ENCODE results near the gene THOP1. TPM values are rescaled to one million over a fixed set of nuclear protein-coding genes. Genes with fewer than 3 reads are reported as not detected.

The THOP1 gene
- polyA plus RNA-seq, 2 of the 4 experiments (the other 2 are of a cell fraction), result 43.5 to 90.5 TPM

GRCh38 chr19:2764945-2765344 lies 20.4 kb upstream of the THOP1 start:
- DNase-seq (ENCODE audit: low read depth in 1 of 2, low spot score in 1 of 2) (no peak), ATAC-seq (no peak), FAIRE-seq (no peak)
- ChIA-PET CTCF (interaction anchor here (1.5 to 1.7 kb wide), 2 partner anchors 9 to 15 kb away, joined by 3 to 5 read pairs; no protein-coding TSS in a partner anchor), POLR2A (no interaction called here)
- 95% methylated on average over 20 of the region's 21 CpGs for WGBS (ENCODE audit: missing lambda C conversion rate)
- TF ChIP-seq POLR2A (IDR thresholded peaks at IDR 0.05; ENCODE audit: low read length) (no peak), ZNF302 (CRISPR knock-in tag; IDR thresholded peaks at IDR 0.05) (no peak), FOSB (CRISPR knock-in tag; IDR thresholded peaks at IDR 0.05) (no peak), NFE2L2 (conservative IDR thresholded peaks at IDR 0.05; ENCODE audit: low read length) (no peak), MAZ (IDR thresholded peaks at IDR 0.05; ENCODE audit: borderline replicate concordance, low read depth, low read length) (no peak), HMGXB4 (CRISPR knock-in tag; IDR thresholded peaks at IDR 0.05; ENCODE audit: borderline replicate concordance) (no peak), NPAS2 (CRISPR knock-in tag; IDR thresholded peaks at IDR 0.05; ENCODE audit: borderline replicate concordance) (no peak), TFCP2L1 (CRISPR knock-in tag; IDR thresholded peaks at IDR 0.05) (no peak), SMC3 (IDR thresholded peaks at IDR 0.05) (no peak), RARB (CRISPR knock-in tag; IDR thresholded peaks at IDR 0.05) (no peak), PBX3 (IDR thresholded peaks at IDR 0.05) (no peak), RFX5 (IDR thresholded peaks at IDR 0.05) (no peak), ZC3H11A (IDR thresholded peaks at IDR 0.05) (no peak)
- no peaks in the 10 kb centered on the region for H3K9me3 ChIP-seq
- no peak overlapping the region for H3K4me2 ChIP-seq
- H3K4me1 ChIP-seq, result no peaks in the 10 kb centered on the region
- H3K27ac ChIP-seq, result no peak overlapping the region
- H3K4me3 ChIP-seq, result no peak overlapping the region

- CTCF ChIA-PET, result interaction anchor here (1.5 to 1.7 kb wide), 2 partner anchors 10 to 16 kb away, joined by 3 to 5 read pairs; no protein-coding TSS in a partner anchor
- 92% methylated on average over 15 of the region's 15 CpGs for WGBS (ENCODE audit: missing lambda C conversion rate)
- no peaks in the 10 kb centered on the region for H3K9me3 ChIP-seq
- H3K4me1 ChIP-seq, result no peaks in the 10 kb centered on the region
- ATAC-seq, result no peak
- POLR2A ChIA-PET, result no interaction called here
- no peak overlapping the region for H3K4me3 ChIP-seq
- no peak overlapping the region for H3K4me2 ChIP-seq
- no peak for FAIRE-seq
- no peak for DNase-seq (ENCODE audit: low read depth in 1 of 2, low spot score in 1 of 2)
- H3K27ac ChIP-seq, result no peak overlapping the region
- TF ChIP-seq RARB (CRISPR knock-in tag; IDR thresholded peaks at IDR 0.05) (no peak), ZFP36 (IDR thresholded peaks at IDR 0.05; ENCODE audit: borderline replicate concordance, partially characterized antibody) (no peak), ELK1 (IDR thresholded peaks at IDR 0.05; ENCODE audit: low read depth, low read length) (no peak), HDAC2 (IDR thresholded peaks at IDR 0.05) (no peak), TFCP2L1 (CRISPR knock-in tag; IDR thresholded peaks at IDR 0.05) (no peak), CHD2 (IDR thresholded peaks at IDR 0.05; ENCODE audit: low read length, partially characterized antibody) (no peak), RAD21 (conservative IDR thresholded peaks at IDR 0.05 in 1 of 2, IDR thresholded peaks at IDR 0.05 in 1 of 2) (no peak), HMGXB4 (CRISPR knock-in tag; IDR thresholded peaks at IDR 0.05; ENCODE audit: borderline replicate concordance) (no peak), PBX3 (IDR thresholded peaks at IDR 0.05) (no peak), GATA3 (IDR thresholded peaks at IDR 0.05; ENCODE audit: borderline replicate concordance) (no peak), EHMT2 (IDR thresholded peaks at IDR 0.05; ENCODE audit: low read depth) (no peak), MAX (IDR thresholded peaks at IDR 0.05) (no peak), HOXA7 (CRISPR knock-in tag; IDR thresholded peaks at IDR 0.05) (no peak), CTCF (IDR thresholded peaks at IDR 0.05) (no peak), JUNB (IDR thresholded peaks at IDR 0.05) (no peak), HES2 (IDR thresholded peaks at IDR 0.05) (no peak), SMC3 (IDR thresholded peaks at IDR 0.05) (no peak)
Measured at GRCh38 chr19:2765376-2765775, 19.9 kb upstream of the THOP1 start.

Measured in A549 (cell line).